GM12864 (cell line): ENCODE results near the gene PPP1R3D.

Experiments
- DNase-seq: peaks from one replicate; pipeline ENCODE4 v3.0.0-alpha.2; 2011; ENCODE audit warnings: low read depth
- H3K4me3 ChIP-seq: 2 replicates; pipeline ENCODE4 v1.5.1; 2011; ENCODE audit warnings: mild to moderate bottlenecking, low read depth, low read length, control low read depth
- CTCF ChIP-seq: IDR thresholded peaks from 2 replicates; pipeline ENCODE4 v1.5.1; 2011; ENCODE audit warnings: low read depth, mild to moderate bottlenecking, moderate library complexity, low read length, control low read depth, inconsistent platforms; ENCODE audit errors: missing control alignments

Gene PPP1R3D

GRCh38 chr20:59940956-59941294, 820 bp upstream of the PPP1R3D start:
- TF ChIP-seq CTCF = no peak
- no peak for DNase-seq

GRCh38 chr20:59939879-59940128, 301 bp downstream of the PPP1R3D start:
- no peak for TF ChIP-seq CTCF
- peak overlapping the region; percentile 73 for H3K4me3 ChIP-seq
- DNase-seq = no peak

More at GRCh38 chr20:59940956-59941294, 820 bp upstream of the PPP1R3D start:
- H3K4me3 ChIP-seq = peak overlapping the region; percentile 73

- H3K4me3 ChIP-seq = peak overlapping the region; percentile 73
- no peak for DNase-seq
- TF ChIP-seq CTCF = no peak
These were observed 840 bp downstream of the PPP1R3D start for GRCh38 chr20:59939052-59939878.

GRCh38 chr20:59938696-59939051, 1.4 kb downstream of the PPP1R3D start:
- H3K4me3 ChIP-seq = no peak overlapping the region
- DNase-seq = no peak
- TF ChIP-seq CTCF = no peak

GRCh38 chr20:59938221-59938620, 1.9 kb downstream of the PPP1R3D start:
- TF ChIP-seq CTCF = no peak
- H3K4me3 ChIP-seq = no peak overlapping the region
- DNase-seq = no peak

GRCh38 chr20:59937150-59937549, 3.0 kb downstream of the PPP1R3D start:
- no peak overlapping the region for H3K4me3 ChIP-seq
- TF ChIP-seq CTCF = no peak
- DNase-seq = no peak

- DNase-seq = no peak
- TF ChIP-seq CTCF = no peak
- no peak overlapping the region for H3K4me3 ChIP-seq
These were observed 3.7 kb downstream of the PPP1R3D start for GRCh38 chr20:59936409-59936808.
